GM21528 (cell line): Measurements from ENCODE around the gene AP2A1.

Experiments
- ATAC-seq: cut with Tn5 transposase; IDR thresholded peaks from one replicate; pipeline ENCODE4 v1.9.1; 2021; ENCODE audit warnings: mild to moderate bottlenecking, moderate library complexity; ENCODE audit not compliant: unreplicated experiment, low FRiP score

Gene AP2A1

GRCh38 chr19:49764341-49764740 is 2.5 kb upstream of the AP2A1 start:
- ATAC-seq, result no peak

- ATAC-seq, result peak; percentile 88
These were observed 533 bp upstream of the AP2A1 start for GRCh38 chr19:49766007-49766929.

GRCh38 chr19:49767381-49767780 is 580 bp downstream of the AP2A1 start:
- ATAC-seq, result no peak

- ATAC-seq, result no peak
These were observed 1.3 kb downstream of the AP2A1 start for GRCh38 chr19:49767967-49768581.

- ATAC-seq, result no peak
These were observed 3.7 kb downstream of the AP2A1 start for GRCh38 chr19:49770529-49770928.

GRCh38 chr19:49771674-49772139 is 4.9 kb downstream of the AP2A1 start:
- ATAC-seq, result no peak

- ATAC-seq, result no peak
These were observed 6.1 kb downstream of the AP2A1 start for GRCh38 chr19:49772850-49773432.

GRCh38 chr19:49773663-49774350 is 7.0 kb downstream of the AP2A1 start:
- ATAC-seq, result no peak

GRCh38 chr19:49774969-49775368 is 8.2 kb downstream of the AP2A1 start:
- no peak for ATAC-seq

GRCh38 chr19:49775742-49776370 is 9.1 kb downstream of the AP2A1 start:
- ATAC-seq, result no peak

- ATAC-seq, result no peak
These were observed 9.6 kb downstream of the AP2A1 start for GRCh38 chr19:49776371-49776764.

- ATAC-seq, result no peak
These were observed 13.1 kb downstream of the AP2A1 start for GRCh38 chr19:49779731-49780555.

GRCh38 chr19:49780861-49781260 is 14.1 kb downstream of the AP2A1 start:
- ATAC-seq, result no peak

GRCh38 chr19:49781394-49781793 is 14.6 kb downstream of the AP2A1 start:
- ATAC-seq, result no peak

- no peak for ATAC-seq
These were observed 15.7 kb downstream of the AP2A1 start for GRCh38 chr19:49782515-49782914.

GRCh38 chr19:49786376-49786820 is 19.6 kb downstream of the AP2A1 start:
- ATAC-seq, result no peak

- ATAC-seq, result no peak
These were observed 20.9 kb downstream of the AP2A1 start for GRCh38 chr19:49787746-49788145.

- ATAC-seq, result no peak
These were observed 22.1 kb downstream of the AP2A1 start for GRCh38 chr19:49788857-49789256.

GRCh38 chr19:49790866-49791265 is 24.1 kb downstream of the AP2A1 start:
- ATAC-seq, result no peak
